ENCODE measurements around the gene SLC44A1.

Gene SLC44A1

GRCh38 chr9:105206821-105207699, 37.4 kb upstream of the SLC44A1 start:
- no peak overlapping the region for H3K27ac ChIP-seq
- TF ChIP-seq ZFX (IDR thresholded peaks at IDR 0.05; ENCODE audit: borderline replicate concordance) (no peak), CTCF (IDR thresholded peaks at IDR 0.05) (no peak)

GRCh38 chr9:105216440-105217178, 27.8 kb upstream of the SLC44A1 start:
- H3K27ac ChIP-seq = no peak overlapping the region
- TF ChIP-seq CTCF (IDR thresholded peaks at IDR 0.05) (no peak), ZFX (IDR thresholded peaks at IDR 0.05; ENCODE audit: borderline replicate concordance) (no peak)

- H3K27ac ChIP-seq = no peak overlapping the region
- TF ChIP-seq CTCF (IDR thresholded peaks at IDR 0.05) (no peak), ZFX (IDR thresholded peaks at IDR 0.05; ENCODE audit: borderline replicate concordance) (no peak)
Measured at GRCh38 chr9:105218673-105219072, 25.8 kb upstream of the SLC44A1 start.

GRCh38 chr9:105219291-105219805, 25.1 kb upstream of the SLC44A1 start:
- H3K27ac ChIP-seq = no peak overlapping the region
- TF ChIP-seq CTCF (IDR thresholded peaks at IDR 0.05) = no peak
- no peak for TF ChIP-seq ZFX (IDR thresholded peaks at IDR 0.05; ENCODE audit: borderline replicate concordance)

- H3K27ac ChIP-seq = no peak overlapping the region
- TF ChIP-seq CTCF (IDR thresholded peaks at IDR 0.05) (no peak), ZFX (IDR thresholded peaks at IDR 0.05; ENCODE audit: borderline replicate concordance) (no peak)
Measured at GRCh38 chr9:105220451-105220850, 24.0 kb upstream of the SLC44A1 start.

GRCh38 chr9:105223544-105224140, 20.8 kb upstream of the SLC44A1 start:
- no peak overlapping the region for H3K27ac ChIP-seq
- TF ChIP-seq ZFX (IDR thresholded peaks at IDR 0.05; ENCODE audit: borderline replicate concordance) = no peak
- TF ChIP-seq CTCF (IDR thresholded peaks at IDR 0.05) = no peak
